ENCODE data around the gene VSX2. TPM values are rescaled to one million over a fixed set of nuclear protein-coding genes. Genes with fewer than 3 reads are reported as not detected.

The VSX2 gene
- polyA plus RNA-seq, 2 of the 4 experiments (the other 2 are of a cell fraction) = not detected

DNA sequence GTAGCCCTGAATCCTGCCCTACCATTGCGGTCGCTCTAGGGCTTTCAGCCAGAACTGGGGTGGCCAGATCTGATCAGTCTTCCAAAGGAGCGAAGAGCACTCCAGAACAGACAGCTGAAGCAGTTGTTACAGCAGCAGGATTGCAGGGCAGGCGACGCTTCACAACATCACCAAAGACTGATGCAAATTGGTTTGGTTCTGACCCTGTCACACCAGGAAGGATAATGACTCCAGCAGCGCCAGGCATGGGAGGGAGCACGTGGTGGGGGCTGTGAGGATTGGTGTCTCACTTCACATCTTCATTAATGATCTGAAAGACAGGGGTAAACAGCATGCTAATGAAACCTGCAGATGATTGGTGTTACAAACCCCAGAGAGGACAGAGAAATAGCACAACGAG is 30.6 kb upstream of the VSX2 start:
- no peaks in the 10 kb centered on the region for H3K4me1 ChIP-seq
- H3K27ac ChIP-seq = no peak overlapping the region
- ChIA-PET CTCF (interaction anchor here (0.8 to 2.8 kb wide), 6 partner anchors 8 to 98 kb away, joined by 3 to 18 read pairs (median 4); no protein-coding TSS in a partner anchor), POLR2A (no interaction called here)
- no peak overlapping the region for H3K4me2 ChIP-seq
- TF ChIP-seq BHLHE40 (IDR thresholded peaks at IDR 0.05; ENCODE audit: low read depth, low read length) (no peak), NR3C1 (IDR thresholded peaks at IDR 0.05) (no peak), RAD21 (conservative IDR thresholded peaks at IDR 0.05 in 1 of 2, IDR thresholded peaks at IDR 0.05 in 1 of 2) (no peak), SREBF2 (IDR thresholded peaks at IDR 0.05) (no peak), KDM5A (IDR thresholded peaks at IDR 0.05) (no peak)
- TF ChIP-seq, protein P1, sequence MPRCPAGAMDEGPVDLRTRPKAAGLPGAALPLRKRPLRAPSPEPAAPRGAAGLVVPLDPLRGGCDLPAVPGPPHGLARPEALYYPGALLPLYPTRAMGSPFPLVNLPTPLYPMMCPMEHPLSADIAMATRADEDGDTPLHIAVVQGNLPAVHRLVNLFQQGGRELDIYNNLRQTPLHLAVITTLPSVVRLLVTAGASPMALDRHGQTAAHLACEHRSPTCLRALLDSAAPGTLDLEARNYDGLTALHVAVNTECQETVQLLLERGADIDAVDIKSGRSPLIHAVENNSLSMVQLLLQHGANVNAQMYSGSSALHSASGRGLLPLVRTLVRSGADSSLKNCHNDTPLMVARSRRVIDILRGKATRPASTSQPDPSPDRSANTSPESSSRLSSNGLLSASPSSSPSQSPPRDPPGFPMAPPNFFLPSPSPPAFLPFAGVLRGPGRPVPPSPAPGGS (IDR thresholded peaks at IDR 0.05) = no peak
- TF ChIP-seq, protein P2, sequence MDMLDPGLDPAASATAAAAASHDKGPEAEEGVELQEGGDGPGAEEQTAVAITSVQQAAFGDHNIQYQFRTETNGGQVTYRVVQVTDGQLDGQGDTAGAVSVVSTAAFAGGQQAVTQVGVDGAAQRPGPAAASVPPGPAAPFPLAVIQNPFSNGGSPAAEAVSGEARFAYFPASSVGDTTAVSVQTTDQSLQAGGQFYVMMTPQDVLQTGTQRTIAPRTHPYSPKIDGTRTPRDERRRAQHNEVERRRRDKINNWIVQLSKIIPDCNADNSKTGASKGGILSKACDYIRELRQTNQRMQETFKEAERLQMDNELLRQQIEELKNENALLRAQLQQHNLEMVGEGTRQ (IDR thresholded peaks at IDR 0.05) = no peak
- TF ChIP-seq, protein P3, sequence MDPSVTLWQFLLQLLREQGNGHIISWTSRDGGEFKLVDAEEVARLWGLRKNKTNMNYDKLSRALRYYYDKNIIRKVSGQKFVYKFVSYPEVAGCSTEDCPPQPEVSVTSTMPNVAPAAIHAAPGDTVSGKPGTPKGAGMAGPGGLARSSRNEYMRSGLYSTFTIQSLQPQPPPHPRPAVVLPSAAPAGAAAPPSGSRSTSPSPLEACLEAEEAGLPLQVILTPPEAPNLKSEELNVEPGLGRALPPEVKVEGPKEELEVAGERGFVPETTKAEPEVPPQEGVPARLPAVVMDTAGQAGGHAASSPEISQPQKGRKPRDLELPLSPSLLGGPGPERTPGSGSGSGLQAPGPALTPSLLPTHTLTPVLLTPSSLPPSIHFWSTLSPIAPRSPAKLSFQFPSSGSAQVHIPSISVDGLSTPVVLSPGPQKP (IDR thresholded peaks at IDR 0.05; ENCODE audit: low read depth, low read length) = no peak
- ATAC-seq (no peak), DNase-seq (ENCODE audit: low read depth in 1 of 2, low spot score in 1 of 2) (no peak), FAIRE-seq (no peak)
- WGBS (ENCODE audit: missing lambda C conversion rate) = 85% methylated on average over 8 of the region's 8 CpGs
- no peaks in the 10 kb centered on the region for H3K9me3 ChIP-seq
- no peak overlapping the region for H3K4me3 ChIP-seq

DNA sequence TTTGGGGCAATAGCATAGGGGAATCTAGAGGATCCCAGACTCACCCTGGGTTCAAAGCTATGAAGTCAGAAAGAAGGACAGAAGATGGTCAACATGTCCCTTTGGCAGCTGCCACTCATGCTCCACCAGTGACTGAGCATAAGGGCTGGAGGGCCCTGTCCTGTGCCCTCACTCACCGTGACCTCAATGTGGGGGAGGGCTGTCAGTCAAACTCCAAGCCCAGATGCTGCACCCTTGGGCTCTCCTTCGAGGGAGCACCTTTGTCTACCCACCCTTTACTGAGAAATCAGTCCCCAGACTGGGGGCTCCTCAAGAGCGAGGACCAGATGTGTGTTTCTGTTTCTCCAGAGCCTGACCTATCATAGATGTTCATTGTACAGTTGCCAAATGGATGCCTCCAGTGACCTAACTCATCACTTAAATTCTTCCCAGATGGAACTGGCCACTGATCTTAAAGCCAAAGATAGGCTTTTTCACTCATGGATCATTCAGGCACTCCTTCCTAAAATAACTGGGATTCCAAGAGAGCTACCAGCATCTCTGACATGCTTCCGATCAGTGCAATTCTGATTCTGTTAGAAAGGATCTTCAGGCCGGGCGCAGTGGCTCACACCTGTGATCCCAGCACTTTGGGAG is 27.2 kb upstream of the VSX2 start:
- no peak overlapping the region for H3K27ac ChIP-seq
- FAIRE-seq = no peak
- no peak overlapping the region for H3K4me2 ChIP-seq
- no peaks in the 10 kb centered on the region for H3K9me3 ChIP-seq
- DNase-seq (ENCODE audit: low read depth in 1 of 2, low spot score in 1 of 2) = no peak
- no peaks in the 10 kb centered on the region for H3K4me1 ChIP-seq
- ATAC-seq = no peak; a peak in 1 of 6 replicates
- TF ChIP-seq CHD2 (IDR thresholded peaks at IDR 0.05; ENCODE audit: low read length, partially characterized antibody) (no peak), GATA3 (IDR thresholded peaks at IDR 0.05; ENCODE audit: borderline replicate concordance) (no peak), EHMT2 (IDR thresholded peaks at IDR 0.05; ENCODE audit: low read depth) (no peak), TFCP2L1 (CRISPR knock-in tag; IDR thresholded peaks at IDR 0.05) (no peak), ZSCAN20 (CRISPR knock-in tag; IDR thresholded peaks at IDR 0.05) (no peak), FOSB (CRISPR knock-in tag; IDR thresholded peaks at IDR 0.05) (no peak), POLR2A (IDR thresholded peaks at IDR 0.05; ENCODE audit: low read length) (no peak), CBX8 (IDR thresholded peaks at IDR 0.05) (no peak), RFX5 (IDR thresholded peaks at IDR 0.05) (no peak), ZC3H11A (IDR thresholded peaks at IDR 0.05) (no peak), NR3C1 (IDR thresholded peaks at IDR 0.05) (no peak), KDM5A (IDR thresholded peaks at IDR 0.05) (no peak), FOSL2 (IDR thresholded peaks at IDR 0.05) (no peak), FOSL2 (CRISPR knock-in tag; IDR thresholded peaks at IDR 0.05) (no peak), HOXB5 (CRISPR knock-in tag; IDR thresholded peaks at IDR 0.05) (no peak), HDAC2 (IDR thresholded peaks at IDR 0.05) (no peak)
- TF ChIP-seq, protein P3 (IDR thresholded peaks at IDR 0.05; ENCODE audit: low read depth, low read length) = no peak
- CTCF ChIA-PET = interaction anchor here (0.6 to 1.7 kb wide), 4 partner anchors 10 to 39 kb away, joined by 3 to 8 read pairs (median 4); no protein-coding TSS in a partner anchor
- 70% methylated on average over 6 of the region's 6 CpGs for WGBS (ENCODE audit: missing lambda C conversion rate)
- H3K4me3 ChIP-seq = no peak overlapping the region
- POLR2A ChIA-PET = no interaction called here

Measured in A549 (cell line).